ENCODE data around the gene KLK10. TPM values are rescaled to one million over a fixed set of nuclear protein-coding genes. Genes with fewer than 3 reads are reported as not detected.

KLK10 gene
- total and polyA plus RNA-seq, 10 donors, result 0.06 to 0.13 (median 0.09) TPM; not detected in 7

DNA sequence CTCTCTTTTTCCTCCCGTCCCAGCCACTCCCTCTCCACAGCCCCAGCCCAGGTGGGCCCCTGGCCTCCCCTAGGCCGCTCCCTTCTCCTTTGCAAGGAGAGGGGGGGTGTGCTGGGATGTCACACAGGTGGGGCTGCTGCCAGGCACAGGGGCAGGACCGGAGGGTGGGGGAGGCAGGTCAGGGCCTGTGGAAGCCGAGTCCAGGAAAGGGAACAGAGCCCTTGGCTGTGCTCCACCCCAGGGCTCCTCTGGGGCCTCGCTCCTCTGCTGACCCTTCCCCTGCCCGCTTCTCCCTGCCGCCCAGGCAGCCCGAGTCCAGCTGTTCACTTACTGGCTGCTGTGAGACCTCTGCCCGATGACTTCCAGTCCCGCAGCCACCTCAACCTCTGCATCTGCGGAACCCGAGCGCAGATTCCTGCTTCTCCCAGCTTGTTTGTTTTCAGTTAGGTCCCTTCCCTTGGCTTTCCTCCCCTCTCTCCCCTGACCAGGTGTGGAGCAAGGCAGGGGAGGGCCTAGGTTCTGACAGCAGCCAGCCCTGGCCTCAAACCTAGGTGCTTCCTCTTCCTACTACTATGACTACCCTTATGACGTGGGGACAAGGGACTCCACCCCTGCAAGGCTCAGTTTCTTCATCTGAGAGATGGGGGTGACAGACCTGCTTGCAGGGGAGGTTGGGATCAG, 7.8 kb upstream of the KLK10 start:
- no peak overlapping the region for H3K4me3 ChIP-seq
- H3K36me3 ChIP-seq, result no peaks in the 10 kb centered on the region
- H3K9me3 ChIP-seq, result no peaks in the 10 kb centered on the region
- no peak overlapping the region for H3K27ac ChIP-seq
- DNase-seq, result no peak
- WGBS, 5 donors, result 53 to 58% (median 56%) methylated on average over 13 to 14 of the region's 14 CpGs
- intact Hi-C loops (cut with DNase I; ENCODE audit: low total_unique reads), result no loop called here
- no peaks in the 10 kb centered on the region for H3K4me1 ChIP-seq
- TF ChIP-seq POLR2A (IDR thresholded peaks at IDR 0.05), result no peak
- no peak for TF ChIP-seq POLR2AphosphoS5 (IDR thresholded peaks at IDR 0.05)
- TF ChIP-seq, protein P1, sequence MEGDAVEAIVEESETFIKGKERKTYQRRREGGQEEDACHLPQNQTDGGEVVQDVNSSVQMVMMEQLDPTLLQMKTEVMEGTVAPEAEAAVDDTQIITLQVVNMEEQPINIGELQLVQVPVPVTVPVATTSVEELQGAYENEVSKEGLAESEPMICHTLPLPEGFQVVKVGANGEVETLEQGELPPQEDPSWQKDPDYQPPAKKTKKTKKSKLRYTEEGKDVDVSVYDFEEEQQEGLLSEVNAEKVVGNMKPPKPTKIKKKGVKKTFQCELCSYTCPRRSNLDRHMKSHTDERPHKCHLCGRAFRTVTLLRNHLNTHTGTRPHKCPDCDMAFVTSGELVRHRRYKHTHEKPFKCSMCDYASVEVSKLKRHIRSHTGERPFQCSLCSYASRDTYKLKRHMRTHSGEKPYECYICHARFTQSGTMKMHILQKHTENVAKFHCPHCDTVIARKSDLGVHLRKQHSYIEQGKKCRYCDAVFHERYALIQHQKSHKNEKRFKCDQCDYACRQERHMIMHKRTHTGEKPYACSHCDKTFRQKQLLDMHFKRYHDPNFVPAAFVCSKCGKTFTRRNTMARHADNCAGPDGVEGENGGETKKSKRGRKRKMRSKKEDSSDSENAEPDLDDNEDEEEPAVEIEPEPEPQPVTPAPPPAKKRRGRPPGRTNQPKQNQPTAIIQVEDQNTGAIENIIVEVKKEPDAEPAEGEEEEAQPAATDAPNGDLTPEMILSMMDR (IDR thresholded peaks at IDR 0.05 in 8 of 11, conservative IDR thresholded peaks at IDR 0.05 in 3 of 11), result no peak
- H3K27me3 ChIP-seq (replicated peaks in 1 of 7), result peaks cover 0 to 91% (median 25%) of the 10 kb centered on the region in 7 donors

DNA sequence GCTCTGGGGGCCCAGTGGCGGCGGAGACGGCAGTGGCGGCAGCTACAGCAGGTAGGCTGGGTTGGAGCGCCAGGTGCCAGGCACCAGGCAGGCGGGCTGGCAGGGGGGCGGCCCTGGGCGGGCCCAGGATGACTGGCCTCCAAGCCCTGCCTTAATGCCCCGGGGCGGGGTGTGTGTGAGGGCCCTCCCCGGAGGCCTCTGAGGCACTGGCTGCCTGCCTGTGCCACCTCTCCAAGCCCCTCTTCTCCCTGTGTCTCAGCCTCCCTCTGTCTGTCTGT, 7.0 kb upstream of the KLK10 start, which contains the start of gene KLK11:
KLK11 (minus strand) TSS at position 63 of the 278 bp plus-strand sequence. CDS start 985 bp downstream, outside the sequence.
- Histone ChIP-seq H3K4me1 (no peaks in the 10 kb centered on the region), H3K27ac (no peak within 1 kb of the TSS), H3K9me3 (no peaks in the 10 kb centered on the region), H3K36me3 (no peaks in the 10 kb centered on the region), H3K4me3 (no peak within 1 kb of the TSS), H3K27me3 (replicated peaks in 1 of 7) (peaks cover 0 to 92% (median 25%) of the 10 kb centered on the region in 7 donors)
- intact Hi-C loops (cut with DNase I; ENCODE audit: low total_unique reads), result no loop called here
- DNase-seq, result no peak
- 62 to 91% (median 81%) methylated on average over 5 to 11 of the region's 11 CpGs for WGBS, 5 donors
- no peak for TF ChIP-seq POLR2A (IDR thresholded peaks at IDR 0.05)
- TF ChIP-seq POLR2AphosphoS5 (IDR thresholded peaks at IDR 0.05), result no peak
- TF ChIP-seq, protein P1 (IDR thresholded peaks at IDR 0.05 in 8 of 11, conservative IDR thresholded peaks at IDR 0.05 in 3 of 11), result no peak

DNA sequence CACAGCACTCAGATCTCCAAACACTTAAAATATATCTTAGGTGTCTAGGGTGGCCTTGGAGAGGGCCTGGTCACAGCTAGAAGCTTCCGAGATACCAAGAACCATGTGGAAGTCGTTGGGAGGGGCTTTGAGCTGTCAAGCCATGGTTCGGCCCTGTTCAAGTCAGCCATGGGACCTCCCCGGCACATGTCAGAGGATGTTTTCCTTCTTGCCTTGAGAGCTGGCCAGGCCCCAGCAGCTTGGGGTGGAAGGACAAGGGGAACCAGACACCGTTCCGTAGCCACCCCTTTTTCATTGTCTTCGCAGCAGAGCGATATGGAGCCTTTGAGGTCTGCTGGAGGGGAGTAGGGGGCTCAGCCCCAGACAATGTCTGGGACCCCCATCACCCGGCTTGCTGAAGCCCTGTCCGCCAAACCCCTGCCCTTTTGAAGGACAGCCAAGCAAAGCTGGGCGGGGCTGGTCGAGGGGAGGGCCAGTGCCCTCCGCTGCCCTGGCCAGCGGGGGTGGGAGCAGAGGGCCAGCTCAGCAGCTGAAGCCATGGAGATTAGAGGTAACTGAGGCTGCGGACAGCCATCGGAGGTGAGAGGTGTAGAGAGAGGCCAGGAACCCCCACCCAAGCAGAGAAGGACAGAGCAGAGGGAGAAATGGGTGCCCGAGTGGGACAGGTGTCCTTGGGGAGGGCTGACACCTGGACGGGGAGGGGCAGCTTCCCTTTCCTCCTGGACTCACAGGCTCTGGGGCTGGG, 6.5 kb upstream of the KLK10 start:
- peaks cover 0 to 98% (median 25%) of the 10 kb centered on the region in 7 donors for H3K27me3 ChIP-seq (replicated peaks in 1 of 7)
- TF ChIP-seq POLR2A (IDR thresholded peaks at IDR 0.05) (no peak), POLR2AphosphoS5 (IDR thresholded peaks at IDR 0.05) (no peak)
- TF ChIP-seq, protein P1 (IDR thresholded peaks at IDR 0.05 in 8 of 11, conservative IDR thresholded peaks at IDR 0.05 in 3 of 11), result no peak
- no peak for DNase-seq
- H3K4me3 ChIP-seq, result no peak overlapping the region
- WGBS, 5 donors, result 59 to 74% (median 63%) methylated on average over 16 to 18 of the region's 18 CpGs
- intact Hi-C loops (cut with DNase I; ENCODE audit: low total_unique reads), result no loop called here
- no peaks in the 10 kb centered on the region for H3K36me3 ChIP-seq
- no peaks in the 10 kb centered on the region for H3K9me3 ChIP-seq
- H3K27ac ChIP-seq, result no peak overlapping the region
- H3K4me1 ChIP-seq, result peaks cover 0 to 2% (median 0%) of the 10 kb centered on the region in 6 donors

DNA sequence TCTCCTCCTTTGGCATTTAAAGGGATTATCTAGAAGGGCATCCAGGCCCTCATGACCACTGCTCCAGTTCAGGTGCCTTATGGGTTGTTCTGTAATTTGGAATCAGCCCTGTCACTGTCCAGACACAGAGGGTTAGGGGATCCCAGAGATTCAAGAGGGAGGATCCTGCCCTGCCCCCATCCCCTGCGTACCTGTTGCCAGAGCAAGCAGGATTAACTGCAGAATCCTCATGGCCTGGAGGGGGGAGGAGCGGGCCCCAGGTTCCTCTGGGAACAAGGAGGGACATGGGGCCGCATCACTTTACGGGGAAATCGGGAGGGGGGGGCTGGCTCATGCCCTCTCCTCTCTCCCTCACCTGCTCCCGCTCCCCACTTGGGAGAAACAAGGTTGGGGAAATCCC, 5.9 kb upstream of the KLK10 start:
- intact Hi-C loops (cut with DNase I; ENCODE audit: low total_unique reads), result no loop called here
- Histone ChIP-seq H3K4me3 (no peak overlapping the region), H3K36me3 (no peaks in the 10 kb centered on the region), H3K4me1 (peaks cover 0 to 7% (median under 1%) of the 10 kb centered on the region in 6 donors), H3K27me3 (replicated peaks in 1 of 7) (peaks cover 0 to 98% (median 25%) of the 10 kb centered on the region in 7 donors), H3K27ac (no peak overlapping the region), H3K9me3 (no peaks in the 10 kb centered on the region)
- 63 to 82% (median 74%) methylated on average over 6 of the region's 6 CpGs for WGBS, 5 donors
- TF ChIP-seq POLR2A (IDR thresholded peaks at IDR 0.05), result no peak
- TF ChIP-seq, protein P1 (IDR thresholded peaks at IDR 0.05 in 8 of 11, conservative IDR thresholded peaks at IDR 0.05 in 3 of 11), result no peak
- TF ChIP-seq POLR2AphosphoS5 (IDR thresholded peaks at IDR 0.05), result no peak
- DNase-seq, result no peak

All from spleen (tissue), 11 donors.